ENCODE data around the gene ERCC5. TPM values are rescaled to one million over a fixed set of nuclear protein-coding genes. Genes with fewer than 3 reads are reported as not detected.
A peak's percentile ranks its signal among the peaks of the same experiment; 100 is the strongest.

ERCC5 gene
- total RNA-seq, 2 experiments from 2014 or later = 59.4 to 66.5 TPM

DNA sequence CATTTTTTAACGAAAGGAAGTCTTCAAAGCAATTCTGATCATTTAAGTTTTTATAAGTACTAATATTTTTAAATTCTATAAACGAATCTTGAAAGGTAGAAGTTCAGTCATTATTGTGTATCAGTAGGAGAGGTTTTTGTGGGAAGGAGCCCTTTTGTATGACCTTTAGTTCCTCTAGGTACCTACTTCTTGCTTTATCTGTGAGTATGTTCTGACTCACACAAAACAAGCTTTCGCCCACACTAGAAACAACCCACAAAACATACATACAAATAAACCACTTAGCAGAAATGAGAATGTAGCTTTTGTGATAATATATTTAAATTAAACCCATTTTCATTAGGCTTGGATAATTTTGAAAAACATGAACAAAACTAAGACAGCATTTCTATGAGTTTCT, 27.8 kb downstream of the ERCC5 start:
- H3K9me3 Mint-ChIP-seq = no peaks in the 10 kb centered on the region
- ChIA-PET CTCF (no interaction called here), POLR2A (no interaction called here)
- TF ChIP-seq, protein P1, sequence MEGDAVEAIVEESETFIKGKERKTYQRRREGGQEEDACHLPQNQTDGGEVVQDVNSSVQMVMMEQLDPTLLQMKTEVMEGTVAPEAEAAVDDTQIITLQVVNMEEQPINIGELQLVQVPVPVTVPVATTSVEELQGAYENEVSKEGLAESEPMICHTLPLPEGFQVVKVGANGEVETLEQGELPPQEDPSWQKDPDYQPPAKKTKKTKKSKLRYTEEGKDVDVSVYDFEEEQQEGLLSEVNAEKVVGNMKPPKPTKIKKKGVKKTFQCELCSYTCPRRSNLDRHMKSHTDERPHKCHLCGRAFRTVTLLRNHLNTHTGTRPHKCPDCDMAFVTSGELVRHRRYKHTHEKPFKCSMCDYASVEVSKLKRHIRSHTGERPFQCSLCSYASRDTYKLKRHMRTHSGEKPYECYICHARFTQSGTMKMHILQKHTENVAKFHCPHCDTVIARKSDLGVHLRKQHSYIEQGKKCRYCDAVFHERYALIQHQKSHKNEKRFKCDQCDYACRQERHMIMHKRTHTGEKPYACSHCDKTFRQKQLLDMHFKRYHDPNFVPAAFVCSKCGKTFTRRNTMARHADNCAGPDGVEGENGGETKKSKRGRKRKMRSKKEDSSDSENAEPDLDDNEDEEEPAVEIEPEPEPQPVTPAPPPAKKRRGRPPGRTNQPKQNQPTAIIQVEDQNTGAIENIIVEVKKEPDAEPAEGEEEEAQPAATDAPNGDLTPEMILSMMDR (IDR thresholded peaks at IDR 0.05) = no peak
- H3K4me1 Mint-ChIP-seq (ENCODE audit: low read depth) = peaks cover 33% of the 10 kb centered on the region
- peaks cover 33% of the 10 kb centered on the region for H3K36me3 Mint-ChIP-seq (ENCODE audit: low read depth)
- H3K4me3 Mint-ChIP-seq = no peak overlapping the region
- intact Hi-C loops (cut with micrococcal nuclease) = no loop called here
- no peaks in the 10 kb centered on the region for H3K27me3 Mint-ChIP-seq
- H3K27ac Mint-ChIP-seq = no peak overlapping the region
- DNase-seq (no peak), ATAC-seq (peak; percentile 72)

DNA sequence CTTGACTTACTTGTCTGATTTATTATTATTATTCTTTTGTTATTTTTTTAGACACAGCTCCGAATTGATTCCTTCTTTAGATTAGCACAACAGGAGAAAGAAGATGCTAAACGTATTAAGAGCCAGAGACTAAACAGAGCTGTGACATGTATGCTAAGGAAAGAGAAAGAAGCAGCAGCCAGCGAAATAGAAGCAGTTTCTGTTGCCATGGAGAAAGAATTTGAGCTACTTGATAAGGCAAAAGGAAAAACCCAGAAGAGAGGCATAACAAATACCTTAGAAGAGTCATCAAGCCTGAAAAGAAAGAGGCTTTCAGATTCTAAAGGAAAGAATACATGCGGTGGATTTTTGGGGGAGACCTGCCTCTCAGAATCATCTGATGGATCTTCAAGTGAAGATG, 29.4 kb downstream of the ERCC5 start:
- TF ChIP-seq, protein P1 (IDR thresholded peaks at IDR 0.05) = no peak
- intact Hi-C loops (cut with micrococcal nuclease) = no loop called here
- Mint-ChIP-seq H3K27ac (peak overlapping the region; percentile 42), H3K9me3 (no peaks in the 10 kb centered on the region), H3K27me3 (no peaks in the 10 kb centered on the region), H3K4me1 (ENCODE audit: low read depth) (peaks cover 27% of the 10 kb centered on the region), H3K36me3 (ENCODE audit: low read depth) (peaks cover 29% of the 10 kb centered on the region), H3K4me3 (no peak overlapping the region)
- DNase-seq (no peak), ATAC-seq (no peak)
- CTCF ChIA-PET = interaction anchor here (1.2 kb wide), 1 partner anchor 28 kb away, joined by 4 read pairs; no protein-coding TSS in a partner anchor
- POLR2A ChIA-PET = no interaction called here

DNA sequence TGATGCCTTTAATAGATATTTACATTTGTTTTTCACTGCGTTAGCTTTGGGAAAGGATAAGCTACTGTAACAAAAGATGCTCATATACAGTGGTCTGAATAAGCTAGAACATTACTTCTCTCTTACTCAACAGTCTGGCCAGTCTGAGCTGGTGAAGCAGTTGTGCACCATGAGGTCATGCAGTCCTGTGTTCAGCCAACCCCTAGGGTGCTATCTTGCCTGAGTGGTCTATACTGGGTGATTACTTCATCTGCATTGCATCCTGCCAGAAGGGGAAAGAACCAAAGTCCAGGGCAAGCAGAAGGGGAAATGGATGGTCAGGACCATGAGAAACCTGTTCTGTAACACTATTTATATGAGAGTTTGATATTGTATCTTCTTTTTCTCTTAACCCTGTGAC, 31.5 kb downstream of the ERCC5 start:
- intact Hi-C loops (cut with micrococcal nuclease) = no loop called here
- POLR2A ChIA-PET = no interaction called here
- DNase-seq = no peak
- Mint-ChIP-seq H3K4me3 (no peak overlapping the region), H3K9me3 (no peaks in the 10 kb centered on the region), H3K36me3 (ENCODE audit: low read depth) (peaks cover 21% of the 10 kb centered on the region), H3K27me3 (no peaks in the 10 kb centered on the region), H3K4me1 (ENCODE audit: low read depth) (peaks cover 15% of the 10 kb centered on the region), H3K27ac (no peak overlapping the region)
- TF ChIP-seq, protein P1 (IDR thresholded peaks at IDR 0.05) = no peak
- CTCF ChIA-PET = interaction anchor here (0.6 kb wide), 1 partner anchor 540 kb away, joined by 3 read pairs; no protein-coding TSS in a partner anchor
- no peak for ATAC-seq

DNA sequence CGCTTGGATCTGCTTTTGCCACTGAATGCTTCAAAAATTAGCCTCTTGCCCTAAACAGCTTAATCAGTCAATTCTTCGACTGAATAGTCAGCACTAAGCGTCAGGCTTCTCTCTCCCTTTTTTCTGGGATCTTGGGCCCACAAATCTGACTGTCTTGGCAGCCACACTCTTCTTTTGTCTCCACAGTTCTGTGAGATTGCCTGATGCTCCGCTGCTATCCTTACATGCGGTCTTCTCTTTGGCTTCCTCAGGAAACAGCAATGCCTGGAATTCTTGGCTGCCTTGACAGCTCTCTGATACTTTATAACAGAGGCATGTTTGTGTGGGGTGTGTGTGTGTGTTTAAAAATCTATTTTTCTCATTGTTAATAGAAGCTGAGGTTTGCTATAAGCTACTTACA, 32.6 kb downstream of the ERCC5 start:
- Mint-ChIP-seq H3K4me1 (ENCODE audit: low read depth) (peaks cover 5% of the 10 kb centered on the region), H3K27ac (no peak overlapping the region), H3K4me3 (no peak overlapping the region), H3K27me3 (no peaks in the 10 kb centered on the region), H3K9me3 (no peaks in the 10 kb centered on the region), H3K36me3 (ENCODE audit: low read depth) (peaks cover 17% of the 10 kb centered on the region)
- ATAC-seq (no peak), DNase-seq (no peak)
- TF ChIP-seq, protein P1 (IDR thresholded peaks at IDR 0.05) = no peak
- intact Hi-C loops (cut with micrococcal nuclease) = no loop called here
- ChIA-PET CTCF (interaction anchor here (1.0 kb wide), 1 partner anchor 9 kb away, joined by 3 read pairs; no protein-coding TSS in a partner anchor), POLR2A (no interaction called here)

DNA sequence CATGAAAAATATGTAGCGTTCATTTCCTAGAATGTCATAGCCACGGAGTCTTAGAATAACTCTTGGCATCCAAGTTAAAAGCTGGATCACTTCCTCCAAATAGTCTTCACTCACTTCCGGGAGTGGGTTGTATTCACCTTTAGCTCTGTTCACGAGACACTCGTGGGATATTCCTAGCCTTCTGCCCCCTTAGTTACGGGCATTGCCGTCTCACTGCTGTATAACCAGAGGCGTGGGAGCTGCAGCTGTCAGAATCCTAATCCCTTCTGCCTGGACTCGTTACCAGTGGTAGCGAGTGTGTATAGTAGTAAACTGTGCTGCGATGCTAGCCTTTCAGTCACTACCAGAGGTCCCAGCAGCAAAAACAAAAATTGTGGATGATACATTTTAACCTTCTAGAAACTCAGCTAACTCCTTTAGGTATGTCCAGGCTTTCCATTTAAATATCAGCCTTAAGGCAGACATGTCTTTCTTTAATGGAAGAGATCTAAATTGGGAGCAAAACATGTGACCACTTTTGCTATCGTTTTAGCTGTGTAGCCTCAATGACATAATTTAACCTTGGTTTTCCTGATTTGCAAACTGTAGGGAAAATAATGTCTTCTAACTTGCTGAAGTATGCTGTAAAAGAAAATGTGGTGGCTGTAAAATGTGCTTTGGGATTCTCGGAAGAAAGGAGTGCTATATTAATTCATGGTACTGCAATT, 34.1 kb downstream of the ERCC5 start:
- intact Hi-C loops (cut with micrococcal nuclease) = no loop called here
- ChIA-PET CTCF (interaction anchor here (3.5 kb wide), 1 partner anchor 10 kb away, joined by 20 read pairs; no protein-coding TSS in a partner anchor), POLR2A (no interaction called here)
- DNase-seq (no peak), ATAC-seq (no peak)
- no peak overlapping the region for H3K4me3 Mint-ChIP-seq
- no peaks in the 10 kb centered on the region for H3K9me3 Mint-ChIP-seq
- H3K4me1 Mint-ChIP-seq (ENCODE audit: low read depth) = peaks cover under 1% of the 10 kb centered on the region
- TF ChIP-seq, protein P1 (IDR thresholded peaks at IDR 0.05) = no peak
- H3K36me3 Mint-ChIP-seq (ENCODE audit: low read depth) = peaks cover 12% of the 10 kb centered on the region
- no peak overlapping the region for H3K27ac Mint-ChIP-seq
- H3K27me3 Mint-ChIP-seq = no peaks in the 10 kb centered on the region
